ENCODE data around the gene SH3GL2.

SH3GL2 gene

GRCh38 chr9:17665450-17665849 is 86.6 kb downstream of the SH3GL2 start:
- DNase-seq (ENCODE audit: insufficient read length), result no peak
- FAIRE-seq, result no peak

GRCh38 chr9:17669206-17669605 is 90.3 kb downstream of the SH3GL2 start:
- no peak for DNase-seq (ENCODE audit: insufficient read length)
- FAIRE-seq, result no peak
- TF ChIP-seq TAF1 (IDR thresholded peaks at IDR 0.05; ENCODE audit: borderline replicate concordance, low read depth, low read length) (no peak), POLR2AphosphoS5 (IDR thresholded peaks at IDR 0.05; ENCODE audit: low read depth, low read length) (no peak), POLR2A (IDR thresholded peaks at IDR 0.05; ENCODE audit: low read depth, low read length) (no peak)

More at GRCh38 chr9:17665450-17665849, 86.6 kb downstream of the SH3GL2 start:
- TF ChIP-seq POLR2A (IDR thresholded peaks at IDR 0.05; ENCODE audit: low read depth, low read length), result no peak
- no peak for TF ChIP-seq POLR2AphosphoS5 (IDR thresholded peaks at IDR 0.05; ENCODE audit: low read depth, low read length)
- no peak for TF ChIP-seq TAF1 (IDR thresholded peaks at IDR 0.05; ENCODE audit: borderline replicate concordance, low read depth, low read length)

- no peak for DNase-seq (ENCODE audit: insufficient read length)
- no peak for FAIRE-seq
- TF ChIP-seq POLR2A (IDR thresholded peaks at IDR 0.05; ENCODE audit: low read depth, low read length) (no peak), TAF1 (IDR thresholded peaks at IDR 0.05; ENCODE audit: borderline replicate concordance, low read depth, low read length) (no peak), POLR2AphosphoS5 (IDR thresholded peaks at IDR 0.05; ENCODE audit: low read depth, low read length) (no peak)
Measured at GRCh38 chr9:17682684-17683083, 103.8 kb downstream of the SH3GL2 start.

- no peak for TF ChIP-seq TAF1 (IDR thresholded peaks at IDR 0.05; ENCODE audit: borderline replicate concordance, low read depth, low read length)
- no peak for TF ChIP-seq POLR2A (IDR thresholded peaks at IDR 0.05; ENCODE audit: low read depth, low read length)
- TF ChIP-seq POLR2AphosphoS5 (IDR thresholded peaks at IDR 0.05; ENCODE audit: low read depth, low read length), result no peak
- DNase-seq (ENCODE audit: insufficient read length), result no peak
Measured at GRCh38 chr9:17688834-17689233, 110.0 kb downstream of the SH3GL2 start.

GRCh38 chr9:17694336-17694735 is 115.5 kb downstream of the SH3GL2 start:
- TF ChIP-seq POLR2AphosphoS5 (IDR thresholded peaks at IDR 0.05; ENCODE audit: low read depth, low read length), result no peak
- no peak for TF ChIP-seq POLR2A (IDR thresholded peaks at IDR 0.05; ENCODE audit: low read depth, low read length)
- TF ChIP-seq TAF1 (IDR thresholded peaks at IDR 0.05; ENCODE audit: borderline replicate concordance, low read depth, low read length), result no peak
- FAIRE-seq (no peak), DNase-seq (ENCODE audit: insufficient read length) (no peak)

More at GRCh38 chr9:17688834-17689233, 110.0 kb downstream of the SH3GL2 start:
- no peak for FAIRE-seq

GRCh38 chr9:17695482-17695881 is 116.6 kb downstream of the SH3GL2 start:
- TF ChIP-seq TAF1 (IDR thresholded peaks at IDR 0.05; ENCODE audit: borderline replicate concordance, low read depth, low read length) (no peak), POLR2A (IDR thresholded peaks at IDR 0.05; ENCODE audit: low read depth, low read length) (no peak), POLR2AphosphoS5 (IDR thresholded peaks at IDR 0.05; ENCODE audit: low read depth, low read length) (no peak)
- FAIRE-seq (no peak), DNase-seq (ENCODE audit: insufficient read length) (no peak)

GRCh38 chr9:17699615-17700330 is 120.9 kb downstream of the SH3GL2 start:
- TF ChIP-seq POLR2AphosphoS5 (IDR thresholded peaks at IDR 0.05; ENCODE audit: low read depth, low read length) (no peak), TAF1 (IDR thresholded peaks at IDR 0.05; ENCODE audit: borderline replicate concordance, low read depth, low read length) (no peak), POLR2A (IDR thresholded peaks at IDR 0.05; ENCODE audit: low read depth, low read length) (no peak)
- DNase-seq (ENCODE audit: insufficient read length) (no peak), FAIRE-seq (no peak)

GRCh38 chr9:17706347-17706746 is 127.5 kb downstream of the SH3GL2 start:
- DNase-seq (ENCODE audit: insufficient read length), result no peak

GRCh38 chr9:17719053-17719452 is 140.2 kb downstream of the SH3GL2 start:
- TF ChIP-seq POLR2A (IDR thresholded peaks at IDR 0.05; ENCODE audit: low read depth, low read length), result no peak
- TF ChIP-seq TAF1 (IDR thresholded peaks at IDR 0.05; ENCODE audit: borderline replicate concordance, low read depth, low read length), result no peak
- no peak for TF ChIP-seq POLR2AphosphoS5 (IDR thresholded peaks at IDR 0.05; ENCODE audit: low read depth, low read length)
- FAIRE-seq, result no peak
- no peak for DNase-seq (ENCODE audit: insufficient read length)

More at GRCh38 chr9:17706347-17706746, 127.5 kb downstream of the SH3GL2 start:
- no peak for TF ChIP-seq POLR2AphosphoS5 (IDR thresholded peaks at IDR 0.05; ENCODE audit: low read depth, low read length)
- TF ChIP-seq POLR2A (IDR thresholded peaks at IDR 0.05; ENCODE audit: low read depth, low read length), result no peak
- TF ChIP-seq TAF1 (IDR thresholded peaks at IDR 0.05; ENCODE audit: borderline replicate concordance, low read depth, low read length), result no peak
- FAIRE-seq, result no peak

- DNase-seq (ENCODE audit: insufficient read length), result no peak
- FAIRE-seq, result no peak
- TF ChIP-seq POLR2AphosphoS5 (IDR thresholded peaks at IDR 0.05; ENCODE audit: low read depth, low read length) (no peak), TAF1 (IDR thresholded peaks at IDR 0.05; ENCODE audit: borderline replicate concordance, low read depth, low read length) (no peak), POLR2A (IDR thresholded peaks at IDR 0.05; ENCODE audit: low read depth, low read length) (no peak)
Measured at GRCh38 chr9:17721954-17722353, 143.1 kb downstream of the SH3GL2 start.

GRCh38 chr9:17723656-17724055 is 144.8 kb downstream of the SH3GL2 start:
- no peak for DNase-seq (ENCODE audit: insufficient read length)
- TF ChIP-seq POLR2AphosphoS5 (IDR thresholded peaks at IDR 0.05; ENCODE audit: low read depth, low read length) (no peak), POLR2A (IDR thresholded peaks at IDR 0.05; ENCODE audit: low read depth, low read length) (no peak), TAF1 (IDR thresholded peaks at IDR 0.05; ENCODE audit: borderline replicate concordance, low read depth, low read length) (no peak)
- FAIRE-seq, result no peak

GRCh38 chr9:17725399-17726010 is 146.6 kb downstream of the SH3GL2 start:
- no peak for DNase-seq (ENCODE audit: insufficient read length)
- TF ChIP-seq POLR2AphosphoS5 (IDR thresholded peaks at IDR 0.05; ENCODE audit: low read depth, low read length) (no peak), TAF1 (IDR thresholded peaks at IDR 0.05; ENCODE audit: borderline replicate concordance, low read depth, low read length) (no peak), POLR2A (IDR thresholded peaks at IDR 0.05; ENCODE audit: low read depth, low read length) (no peak)
- no peak for FAIRE-seq
